Measurements from ENCODE around the gene TRIP13.
"Not testable (repeated sequence)": the region's sequence is repeated elsewhere in the genome, so short reads cannot be mapped to it uniquely, and the experiment has no call there.

The TRIP13 gene

GRCh38 chr5:893137-893506, 438 bp downstream of the TRIP13 start:
- DNase-seq, result no peak

GRCh38 chr5:893711-894110, 1.0 kb downstream of the TRIP13 start:
- DNase-seq, result no peak

- no peak for DNase-seq
Measured at GRCh38 chr5:900781-901180, 8.1 kb downstream of the TRIP13 start.

- DNase-seq, result no peak
Measured at GRCh38 chr5:902129-902916, 9.6 kb downstream of the TRIP13 start.

GRCh38 chr5:903756-904096, 11.0 kb downstream of the TRIP13 start:
- no peak for DNase-seq

GRCh38 chr5:905139-905642, 12.5 kb downstream of the TRIP13 start:
- DNase-seq, result no peak

- DNase-seq, result no peak
Measured at GRCh38 chr5:907366-907910, 14.8 kb downstream of the TRIP13 start.

- DNase-seq, result no peak
Measured at GRCh38 chr5:908172-908571, 15.5 kb downstream of the TRIP13 start.

- no peak for DNase-seq
Measured at GRCh38 chr5:909086-909485, 16.4 kb downstream of the TRIP13 start.

- no peak for DNase-seq
Measured at GRCh38 chr5:909994-910768, 17.5 kb downstream of the TRIP13 start.

GRCh38 chr5:910769-911160, 18.1 kb downstream of the TRIP13 start:
- no peak for DNase-seq

- peak; percentile 61 for DNase-seq
Measured at GRCh38 chr5:911601-912000, 18.9 kb downstream of the TRIP13 start.

GRCh38 chr5:912280-913091, 19.8 kb downstream of the TRIP13 start:
- peak; percentile 88 for DNase-seq

- DNase-seq, result no peak
Measured at GRCh38 chr5:914174-914573, 21.5 kb downstream of the TRIP13 start.

GRCh38 chr5:914612-915011, 21.9 kb downstream of the TRIP13 start:
- no peak for DNase-seq

GRCh38 chr5:915346-915745, 22.7 kb downstream of the TRIP13 start:
- DNase-seq, result not testable (repeated sequence)

GRCh38 chr5:915946-916345, 23.3 kb downstream of the TRIP13 start:
- no peak for DNase-seq

- no peak for DNase-seq
Measured at GRCh38 chr5:916441-917293, 24.0 kb downstream of the TRIP13 start.

- DNase-seq, result not testable (repeated sequence)
Measured at GRCh38 chr5:918717-919116, 26.0 kb downstream of the TRIP13 start.

GRCh38 chr5:919356-920000, 26.8 kb downstream of the TRIP13 start:
- DNase-seq, result no peak

- DNase-seq, result no peak
Measured at GRCh38 chr5:920321-920720, 27.6 kb downstream of the TRIP13 start.
